NCI-H1694 treated with DMSO at 0.1 percent for 48 hours (cell line): Measurements from ENCODE around the gene FOCAD.

ENCODE experiments used
- DNase-seq: peaks from one replicate; lab custom pipeline; 2025; lab: John Stamatoyannopoulos, UW

FOCAD gene

DNA sequence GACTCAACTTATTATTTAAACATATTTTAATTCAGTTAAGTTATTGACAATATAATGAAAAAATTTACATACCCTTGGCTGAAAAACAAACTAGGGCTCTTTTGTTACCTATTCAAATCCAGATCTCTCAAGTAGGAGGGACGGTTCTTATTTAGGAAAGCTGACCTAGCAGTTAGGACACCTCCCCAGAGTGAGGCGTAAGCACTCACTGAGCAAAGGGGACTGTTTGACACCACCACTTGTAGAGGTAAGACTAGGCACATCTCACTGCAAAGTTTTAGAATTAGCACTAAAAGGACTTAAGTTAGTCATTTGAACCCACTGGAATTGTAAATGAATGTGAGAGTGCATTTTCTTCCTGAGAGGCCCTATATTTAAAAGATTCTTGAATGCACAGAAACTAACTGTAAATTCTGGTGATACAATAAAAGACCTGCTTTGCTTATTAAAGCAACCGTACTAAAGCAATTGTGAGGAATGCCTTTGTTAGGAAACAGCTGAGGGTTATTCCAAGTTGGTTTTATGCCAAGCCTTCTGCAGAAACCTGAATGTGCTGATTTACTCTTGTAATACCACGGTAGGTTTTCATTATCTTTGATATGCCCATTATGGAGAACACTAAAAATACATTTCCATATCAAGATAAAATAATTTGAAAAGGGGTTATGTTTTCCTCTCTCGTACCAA, 331.2 kb downstream of the FOCAD start:
- no peak for DNase-seq

DNA sequence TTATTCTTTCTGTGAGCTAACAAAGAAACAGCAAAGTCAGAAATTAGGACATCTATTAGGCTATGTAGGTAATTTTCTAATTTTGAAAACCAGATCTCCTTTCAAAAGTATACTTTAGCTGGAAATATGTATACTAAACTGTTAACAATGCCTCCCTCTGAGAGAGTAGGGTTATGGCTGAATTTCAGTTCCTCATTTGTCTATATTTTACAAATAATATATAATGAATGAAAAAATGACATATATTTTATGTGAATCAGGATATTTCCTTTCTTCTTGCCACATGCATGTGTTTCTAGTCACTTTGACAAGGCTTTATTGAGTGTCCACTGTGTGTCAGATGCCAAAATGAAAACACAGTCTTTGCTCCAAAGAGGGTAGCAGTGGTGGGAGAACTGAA, 331.9 kb downstream of the FOCAD start:
- no peak for DNase-seq

- no peak for DNase-seq
Measured at GRCh38 chr9:21016701-21017491, 332.8 kb downstream of the FOCAD start.

DNA sequence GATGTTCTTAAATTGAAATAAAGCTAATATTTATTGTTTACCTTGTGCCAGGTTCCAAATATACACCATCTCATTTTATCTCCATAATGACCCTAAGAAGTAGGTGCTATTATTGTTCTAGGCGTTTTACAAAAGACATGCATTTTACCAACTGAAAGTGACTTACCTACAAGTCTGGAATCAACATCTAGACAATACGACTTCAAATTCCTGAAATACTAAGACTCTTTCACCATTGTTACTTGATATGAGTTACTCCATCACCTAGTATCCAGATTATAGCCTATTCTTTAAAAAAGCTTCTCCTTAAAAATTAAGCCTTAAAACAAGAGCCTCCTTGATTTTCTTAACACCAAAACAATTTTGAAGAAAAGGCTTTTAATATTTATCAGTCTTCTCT, 334.1 kb downstream of the FOCAD start:
- no peak for DNase-seq

GRCh38 chr9:21023861-21024260, 339.8 kb downstream of the FOCAD start:
- DNase-seq = no peak

GRCh38 chr9:21027295-21027694, 343.2 kb downstream of the FOCAD start:
- no peak for DNase-seq

DNA sequence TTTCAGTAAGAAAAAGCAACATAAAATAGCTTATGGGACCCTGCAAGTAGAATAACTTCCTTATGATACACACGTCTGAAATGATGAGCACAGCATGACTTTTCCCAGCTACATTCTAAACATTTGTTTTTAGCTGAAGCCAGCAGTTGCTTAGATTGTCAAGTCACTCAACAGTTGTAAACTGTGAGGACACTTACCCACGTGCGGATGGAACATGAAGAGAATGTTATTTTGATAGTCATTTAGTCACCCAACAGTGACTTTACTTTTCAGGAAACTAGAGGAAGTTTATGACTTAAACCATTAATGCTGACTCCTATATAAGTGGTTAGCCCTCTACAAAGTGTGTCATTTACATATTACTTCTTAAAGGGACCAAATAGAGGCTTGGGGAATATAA, 344.4 kb downstream of the FOCAD start:
- no peak for DNase-seq

GRCh38 chr9:21029661-21030060, 345.6 kb downstream of the FOCAD start:
- DNase-seq = no peak

GRCh38 chr9:21030389-21031035, 346.5 kb downstream of the FOCAD start:
- DNase-seq = no peak

DNA sequence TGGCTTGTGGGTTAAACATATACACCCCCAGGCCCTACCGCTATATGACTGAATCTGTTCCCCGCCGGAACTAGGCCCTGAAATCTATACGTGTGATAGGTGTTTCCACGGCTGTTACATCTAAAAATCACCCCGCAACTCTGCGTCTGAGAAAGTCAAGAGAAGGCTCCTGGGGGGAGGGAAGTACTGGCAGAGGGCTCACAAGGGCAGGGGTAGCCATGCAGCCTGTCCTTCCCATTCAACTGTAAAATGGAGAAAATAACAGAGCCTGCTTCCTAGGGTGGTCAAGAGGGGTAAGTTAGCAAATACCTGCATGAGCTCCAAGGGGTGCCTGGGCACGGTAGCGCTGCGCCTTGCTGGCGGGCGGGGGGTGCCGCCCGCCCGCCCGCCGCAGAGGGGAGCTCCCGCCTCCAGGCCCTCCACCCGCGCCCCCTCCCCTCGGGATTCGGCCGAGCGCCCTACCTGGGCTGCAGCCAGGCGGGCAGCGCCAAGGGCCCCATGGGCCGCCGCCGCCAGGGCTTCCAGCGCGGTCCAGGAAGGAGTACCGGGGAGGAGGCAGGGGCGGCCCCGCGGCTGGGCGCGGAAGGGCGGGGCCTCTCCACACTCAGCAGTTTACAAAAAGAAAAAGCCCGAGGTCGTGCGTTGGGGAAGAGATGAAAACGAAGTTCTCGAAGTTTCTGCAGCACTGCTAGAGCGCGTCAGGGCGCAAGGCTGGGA, 347.2 kb downstream of the FOCAD start, which contains the start of gene HACD4:
Gene HACD4 (minus strand): TSS at position 550 of the 717 bp plus-strand sequence. CDS start 50 bp downstream, at position 500.
- DNase-seq = no peak

- DNase-seq = no peak
Measured at GRCh38 chr9:21031808-21032183, 347.7 kb downstream of the FOCAD start.

GRCh38 chr9:21037278-21037677, 353.2 kb downstream of the FOCAD start:
- no peak for DNase-seq

GRCh38 chr9:21039302-21039701, 355.2 kb downstream of the FOCAD start:
- DNase-seq = no peak

DNA sequence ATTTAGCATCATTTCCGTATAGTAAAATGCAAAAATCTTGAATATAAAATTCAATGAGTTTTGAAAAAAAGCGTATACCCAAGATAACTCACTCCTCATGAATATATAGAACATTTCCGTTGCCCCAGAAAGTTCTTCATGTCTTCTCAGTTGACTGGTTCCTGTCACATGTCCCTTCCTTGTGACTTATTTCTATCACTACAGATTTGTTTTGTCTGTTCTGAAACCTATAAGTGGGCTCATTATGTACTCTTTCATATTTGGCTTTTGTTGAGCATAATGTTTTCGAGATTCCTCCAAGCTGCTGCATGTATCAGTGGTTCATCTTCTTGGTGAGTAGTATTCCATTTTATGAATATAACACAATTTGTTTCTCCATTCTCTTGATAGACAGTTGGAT, 358.4 kb downstream of the FOCAD start:
- DNase-seq = no peak

- DNase-seq = no peak
Measured at GRCh38 chr9:21043841-21044240, 359.8 kb downstream of the FOCAD start.
